Measurements from ENCODE around the gene GRM1.

GRM1 gene

DNA sequence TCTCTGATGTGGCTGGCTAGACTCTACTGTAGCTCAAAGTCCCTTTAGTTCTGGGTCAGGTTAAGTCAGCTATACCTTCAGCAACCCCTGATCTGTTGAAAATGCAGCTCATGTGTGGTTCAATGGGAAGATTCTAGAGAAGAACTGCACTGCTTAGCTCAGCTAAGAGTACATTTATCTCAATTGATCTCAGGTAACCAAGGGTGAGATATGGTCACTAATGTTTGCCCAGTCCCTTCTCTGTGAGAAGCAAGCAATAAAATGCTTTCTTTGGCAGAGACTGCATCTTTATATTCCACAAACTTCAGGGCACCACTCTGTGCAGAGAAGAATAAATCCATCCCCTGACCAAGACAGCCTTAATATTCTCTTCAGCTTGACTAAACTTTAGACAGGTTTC, 274.1 kb downstream of the GRM1 start:
- H3K4me1 ChIP-seq (ENCODE audit: low read length), result no peaks in the 10 kb centered on the region
- no peaks in the 10 kb centered on the region for H3K27me3 ChIP-seq (ENCODE audit: low read depth, low read length)
- TF ChIP-seq, protein P1, sequence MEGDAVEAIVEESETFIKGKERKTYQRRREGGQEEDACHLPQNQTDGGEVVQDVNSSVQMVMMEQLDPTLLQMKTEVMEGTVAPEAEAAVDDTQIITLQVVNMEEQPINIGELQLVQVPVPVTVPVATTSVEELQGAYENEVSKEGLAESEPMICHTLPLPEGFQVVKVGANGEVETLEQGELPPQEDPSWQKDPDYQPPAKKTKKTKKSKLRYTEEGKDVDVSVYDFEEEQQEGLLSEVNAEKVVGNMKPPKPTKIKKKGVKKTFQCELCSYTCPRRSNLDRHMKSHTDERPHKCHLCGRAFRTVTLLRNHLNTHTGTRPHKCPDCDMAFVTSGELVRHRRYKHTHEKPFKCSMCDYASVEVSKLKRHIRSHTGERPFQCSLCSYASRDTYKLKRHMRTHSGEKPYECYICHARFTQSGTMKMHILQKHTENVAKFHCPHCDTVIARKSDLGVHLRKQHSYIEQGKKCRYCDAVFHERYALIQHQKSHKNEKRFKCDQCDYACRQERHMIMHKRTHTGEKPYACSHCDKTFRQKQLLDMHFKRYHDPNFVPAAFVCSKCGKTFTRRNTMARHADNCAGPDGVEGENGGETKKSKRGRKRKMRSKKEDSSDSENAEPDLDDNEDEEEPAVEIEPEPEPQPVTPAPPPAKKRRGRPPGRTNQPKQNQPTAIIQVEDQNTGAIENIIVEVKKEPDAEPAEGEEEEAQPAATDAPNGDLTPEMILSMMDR (IDR thresholded peaks at IDR 0.05; ENCODE audit: low read depth, low read length), result no peak
- no peak for TF ChIP-seq EZH2phosphoT487 (IDR thresholded peaks at IDR 0.05; ENCODE audit: low read depth)
- no peak overlapping the region for H2AFZ ChIP-seq (ENCODE audit: low read depth, low read length)
- no peak overlapping the region for H3K4me3 ChIP-seq (ENCODE audit: low read length)
- no peak overlapping the region for H3K9ac ChIP-seq (ENCODE audit: low read length)
- H3K36me3 ChIP-seq (replicated peaks; ENCODE audit: low read depth, low read length), result no peaks in the 10 kb centered on the region
- no peaks in the 10 kb centered on the region for H3K79me2 ChIP-seq (ENCODE audit: low read length)
- no peak overlapping the region for H3K4me2 ChIP-seq (ENCODE audit: low read length)
- no peaks in the 10 kb centered on the region for H3K9me3 ChIP-seq (ENCODE audit: insufficient read depth, low read length)
- no peak overlapping the region for H3K27ac ChIP-seq (ENCODE audit: low read length)
- H4K20me1 ChIP-seq (ENCODE audit: insufficient read depth, low read length), result no peaks in the 10 kb centered on the region

DNA sequence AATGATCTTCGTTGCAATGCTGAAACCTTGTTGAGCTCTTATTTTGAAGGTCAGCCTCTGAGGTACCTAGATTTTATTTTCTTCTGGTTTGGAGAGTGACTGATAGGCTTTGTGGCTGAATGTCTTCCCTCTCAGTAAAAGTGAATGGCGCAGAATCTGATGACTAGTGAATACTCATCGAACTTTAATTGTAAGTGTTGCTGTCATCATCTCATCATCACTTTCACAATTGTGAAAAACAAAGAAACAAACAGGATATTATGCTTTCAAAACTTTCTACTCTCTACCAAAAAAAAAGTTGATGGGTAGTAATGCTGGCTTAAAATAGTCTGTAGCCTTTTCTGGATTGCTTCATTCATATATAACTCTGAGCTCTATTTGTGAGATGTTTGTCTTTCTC, 275.3 kb downstream of the GRM1 start:
- no peak overlapping the region for H3K4me2 ChIP-seq (ENCODE audit: low read length)
- no peaks in the 10 kb centered on the region for H3K9me3 ChIP-seq (ENCODE audit: insufficient read depth, low read length)
- no peaks in the 10 kb centered on the region for H3K79me2 ChIP-seq (ENCODE audit: low read length)
- no peak overlapping the region for H3K4me3 ChIP-seq (ENCODE audit: low read length)
- H3K9ac ChIP-seq (ENCODE audit: low read length), result no peak overlapping the region
- no peak for TF ChIP-seq EZH2phosphoT487 (IDR thresholded peaks at IDR 0.05; ENCODE audit: low read depth)
- TF ChIP-seq, protein P1 (IDR thresholded peaks at IDR 0.05; ENCODE audit: low read depth, low read length), result no peak
- H3K27ac ChIP-seq (ENCODE audit: low read length), result no peak overlapping the region
- no peaks in the 10 kb centered on the region for H3K4me1 ChIP-seq (ENCODE audit: low read length)
- H2AFZ ChIP-seq (ENCODE audit: low read depth, low read length), result no peak overlapping the region
- no peaks in the 10 kb centered on the region for H3K27me3 ChIP-seq (ENCODE audit: low read depth, low read length)
- no peaks in the 10 kb centered on the region for H3K36me3 ChIP-seq (replicated peaks; ENCODE audit: low read depth, low read length)
- no peaks in the 10 kb centered on the region for H4K20me1 ChIP-seq (ENCODE audit: insufficient read depth, low read length)

DNA sequence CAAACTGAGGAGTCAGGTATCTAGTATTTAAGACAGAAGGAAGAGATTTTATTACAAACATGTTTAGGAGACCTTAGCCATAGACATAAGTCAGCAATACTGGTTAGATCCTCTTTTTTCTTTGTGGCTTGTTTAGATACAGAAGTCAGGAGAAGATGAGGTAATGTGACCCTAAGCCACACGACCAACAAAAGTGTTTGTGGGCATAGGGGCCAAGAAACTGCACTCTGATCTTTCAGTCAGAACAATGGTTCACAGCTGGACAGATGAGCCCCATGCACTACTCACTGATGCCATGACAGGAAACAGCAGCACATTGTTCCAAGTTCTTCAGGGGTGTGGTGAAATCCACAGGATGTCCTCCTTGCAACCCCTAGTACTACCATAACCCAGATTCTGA, 276.2 kb downstream of the GRM1 start:
- Histone ChIP-seq H3K9ac (ENCODE audit: low read length) (no peak overlapping the region), H3K79me2 (ENCODE audit: low read length) (no peaks in the 10 kb centered on the region), H3K4me1 (ENCODE audit: low read length) (no peaks in the 10 kb centered on the region), H3K27me3 (ENCODE audit: low read depth, low read length) (no peaks in the 10 kb centered on the region), H3K9me3 (ENCODE audit: insufficient read depth, low read length) (no peaks in the 10 kb centered on the region), H3K27ac (ENCODE audit: low read length) (no peak overlapping the region), H3K4me3 (ENCODE audit: low read length) (no peak overlapping the region), H4K20me1 (ENCODE audit: insufficient read depth, low read length) (no peaks in the 10 kb centered on the region), H3K4me2 (ENCODE audit: low read length) (no peak overlapping the region), H3K36me3 (replicated peaks; ENCODE audit: low read depth, low read length) (no peaks in the 10 kb centered on the region), H2AFZ (ENCODE audit: low read depth, low read length) (no peak overlapping the region)
- TF ChIP-seq, protein P1 (IDR thresholded peaks at IDR 0.05; ENCODE audit: low read depth, low read length), result no peak
- no peak for TF ChIP-seq EZH2phosphoT487 (IDR thresholded peaks at IDR 0.05; ENCODE audit: low read depth)

DNA sequence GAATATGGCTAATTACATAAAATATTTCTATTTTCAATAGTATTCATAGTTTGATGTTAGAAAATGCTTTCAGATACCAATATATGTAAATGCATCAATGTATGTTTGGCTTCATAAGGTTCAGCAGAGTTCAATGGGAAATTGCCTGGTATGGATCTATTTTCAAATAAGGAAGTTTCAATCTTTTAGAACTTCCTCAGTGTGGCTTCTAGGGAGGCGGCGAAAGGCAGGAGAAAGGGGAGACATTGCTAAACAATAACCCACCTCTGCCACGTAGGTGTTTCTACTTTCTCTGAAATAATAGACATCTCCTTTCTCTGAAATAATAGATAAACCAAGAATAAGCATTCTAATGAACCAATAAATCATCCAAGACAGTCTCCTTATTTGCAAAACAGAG, 277.1 kb downstream of the GRM1 start:
- Histone ChIP-seq H3K9me3 (ENCODE audit: insufficient read depth, low read length) (no peaks in the 10 kb centered on the region), H2AFZ (ENCODE audit: low read depth, low read length) (no peak overlapping the region), H3K79me2 (ENCODE audit: low read length) (no peaks in the 10 kb centered on the region), H3K4me2 (ENCODE audit: low read length) (no peak overlapping the region), H3K9ac (ENCODE audit: low read length) (no peak overlapping the region), H3K27ac (ENCODE audit: low read length) (no peak overlapping the region), H3K4me1 (ENCODE audit: low read length) (no peaks in the 10 kb centered on the region), H3K4me3 (ENCODE audit: low read length) (no peak overlapping the region), H3K36me3 (replicated peaks; ENCODE audit: low read depth, low read length) (no peaks in the 10 kb centered on the region), H4K20me1 (ENCODE audit: insufficient read depth, low read length) (no peaks in the 10 kb centered on the region), H3K27me3 (ENCODE audit: low read depth, low read length) (no peaks in the 10 kb centered on the region)
- TF ChIP-seq, protein P1 (IDR thresholded peaks at IDR 0.05; ENCODE audit: low read depth, low read length), result no peak
- TF ChIP-seq EZH2phosphoT487 (IDR thresholded peaks at IDR 0.05; ENCODE audit: low read depth), result no peak

Measured in OCI-LY3 (cell line).